T-helper 1 cell treated with Interleukin-12 subunit alpha and Interleukin-12 subunit beta and Interleukin-4 antibody, amounts not matched to agents 30 μg/mL and 1 μg/mL, for 36 hours (primary cell): ENCODE measurements around the gene ARL15.
"Not testable (repeated sequence)": the region's sequence is repeated elsewhere in the genome, so short reads cannot be mapped to it uniquely, and the experiment has no call there.

Experiments
- H3K27ac Mint-ChIP-seq: one replicate; pipeline ENCODE4 v1.8.0; 2021; ENCODE audit warnings: mild to moderate bottlenecking, mixed read lengths
- H3K27me3 Mint-ChIP-seq: one replicate; pipeline ENCODE4 v1.8.0; 2021; ENCODE audit warnings: low read depth, mixed read lengths
- H3K36me3 Mint-ChIP-seq: one replicate; pipeline ENCODE4 v1.8.0; 2021; ENCODE audit warnings: low read depth, mixed read lengths
- H3K4me1 Mint-ChIP-seq: one replicate; pipeline ENCODE4 v1.8.0; 2021; ENCODE audit warnings: low read depth, mixed read lengths
- H3K4me3 Mint-ChIP-seq: one replicate; pipeline ENCODE4 v1.8.0; 2021; ENCODE audit warnings: mild to moderate bottlenecking, moderate library complexity, mixed read lengths
- H3K9me3 Mint-ChIP-seq: one replicate; pipeline ENCODE4 v1.8.0; 2021; ENCODE audit warnings: mixed read lengths

ARL15 gene

GRCh38 chr5:54088081-54088480, 222.3 kb downstream of the ARL15 start:
- H3K4me3 Mint-ChIP-seq = no peak overlapping the region
- H3K9me3 Mint-ChIP-seq = peaks cover 4% of the 10 kb centered on the region
- peaks cover 2% of the 10 kb centered on the region for H3K36me3 Mint-ChIP-seq
- no peaks in the 10 kb centered on the region for H3K27me3 Mint-ChIP-seq
- H3K4me1 Mint-ChIP-seq = no peaks in the 10 kb centered on the region
- H3K27ac Mint-ChIP-seq = no peak overlapping the region

- Mint-ChIP-seq H3K4me1 (no peaks in the 10 kb centered on the region), H3K4me3 (no peak overlapping the region), H3K27me3 (no peaks in the 10 kb centered on the region), H3K27ac (no peak overlapping the region), H3K36me3 (peaks cover 3% of the 10 kb centered on the region), H3K9me3 (peaks cover 10% of the 10 kb centered on the region)
These were observed 222.9 kb downstream of the ARL15 start for GRCh38 chr5:54087436-54087835.

DNA sequence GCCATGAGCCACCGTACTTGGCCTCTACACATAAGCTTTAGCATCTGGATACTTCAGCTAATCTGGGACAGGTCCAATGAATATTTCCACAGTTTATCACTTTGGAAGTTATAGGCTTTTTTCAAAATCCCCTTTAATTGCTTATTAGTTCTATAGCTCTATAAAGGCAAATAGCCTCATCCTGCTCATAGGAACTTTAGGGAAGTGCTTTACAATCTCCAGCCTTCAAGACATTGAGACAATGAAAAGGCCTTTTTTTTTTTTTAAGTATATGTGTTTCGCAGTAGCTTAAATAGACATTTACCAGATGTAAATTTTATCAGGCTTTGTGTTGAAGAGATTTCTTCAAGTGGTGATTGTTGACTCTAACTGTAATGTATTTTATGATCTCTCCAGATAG, 224.2 kb downstream of the ARL15 start:
- H3K4me1 Mint-ChIP-seq = no peaks in the 10 kb centered on the region
- H3K9me3 Mint-ChIP-seq = peaks cover 14% of the 10 kb centered on the region
- H3K36me3 Mint-ChIP-seq = peaks cover 3% of the 10 kb centered on the region
- no peak overlapping the region for H3K4me3 Mint-ChIP-seq
- no peaks in the 10 kb centered on the region for H3K27me3 Mint-ChIP-seq
- H3K27ac Mint-ChIP-seq = no peak overlapping the region

GRCh38 chr5:54084696-54085095, 225.7 kb downstream of the ARL15 start:
- H3K4me3 Mint-ChIP-seq = no peak overlapping the region
- no peaks in the 10 kb centered on the region for H3K4me1 Mint-ChIP-seq
- peaks cover 3% of the 10 kb centered on the region for H3K36me3 Mint-ChIP-seq
- H3K27ac Mint-ChIP-seq = no peak overlapping the region
- no peaks in the 10 kb centered on the region for H3K27me3 Mint-ChIP-seq
- peaks cover 15% of the 10 kb centered on the region for H3K9me3 Mint-ChIP-seq

DNA sequence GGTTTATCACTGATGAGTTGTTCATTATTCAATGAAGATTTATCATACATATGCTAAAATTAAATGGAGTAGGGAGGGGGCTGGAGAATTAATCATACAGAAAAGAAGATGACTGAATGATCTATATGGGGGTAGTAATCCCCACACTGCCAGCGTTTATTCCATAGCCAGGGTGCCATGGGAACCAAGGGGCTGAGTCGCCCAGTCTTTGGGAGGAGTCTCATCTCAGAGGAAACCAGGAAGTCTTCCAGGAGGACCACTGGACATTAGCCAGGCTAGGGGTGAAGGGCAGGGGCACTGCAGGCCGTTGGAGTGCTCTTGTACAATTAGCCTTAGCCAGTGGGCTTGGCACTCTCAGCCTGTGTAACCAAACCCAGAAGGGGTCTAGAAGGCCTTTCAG, 226.5 kb downstream of the ARL15 start:
- Mint-ChIP-seq H3K4me3 (no peak overlapping the region), H3K27ac (no peak overlapping the region), H3K9me3 (peaks cover 15% of the 10 kb centered on the region), H3K36me3 (peaks cover 3% of the 10 kb centered on the region), H3K4me1 (no peaks in the 10 kb centered on the region), H3K27me3 (no peaks in the 10 kb centered on the region)

GRCh38 chr5:54083245-54083644, 227.1 kb downstream of the ARL15 start:
- Mint-ChIP-seq H3K9me3 (peaks cover 15% of the 10 kb centered on the region), H3K27me3 (no peaks in the 10 kb centered on the region), H3K4me1 (no peaks in the 10 kb centered on the region), H3K27ac (no peak overlapping the region), H3K4me3 (no peak overlapping the region), H3K36me3 (peaks cover 3% of the 10 kb centered on the region)

GRCh38 chr5:54081415-54081814, 229.0 kb downstream of the ARL15 start:
- H3K9me3 Mint-ChIP-seq = peaks cover 12% of the 10 kb centered on the region

GRCh38 chr5:54080831-54081230, 229.5 kb downstream of the ARL15 start:
- H3K4me1 Mint-ChIP-seq = no peaks in the 10 kb centered on the region
- H3K27ac Mint-ChIP-seq = no peak overlapping the region
- H3K9me3 Mint-ChIP-seq = peaks cover 12% of the 10 kb centered on the region
- peaks cover 3% of the 10 kb centered on the region for H3K36me3 Mint-ChIP-seq
- no peaks in the 10 kb centered on the region for H3K27me3 Mint-ChIP-seq
- no peak overlapping the region for H3K4me3 Mint-ChIP-seq

More at GRCh38 chr5:54081415-54081814, 229.0 kb downstream of the ARL15 start:
- peaks cover 3% of the 10 kb centered on the region for H3K36me3 Mint-ChIP-seq
- no peak overlapping the region for H3K4me3 Mint-ChIP-seq
- no peaks in the 10 kb centered on the region for H3K4me1 Mint-ChIP-seq
- H3K27me3 Mint-ChIP-seq = no peaks in the 10 kb centered on the region
- H3K27ac Mint-ChIP-seq = no peak overlapping the region

DNA sequence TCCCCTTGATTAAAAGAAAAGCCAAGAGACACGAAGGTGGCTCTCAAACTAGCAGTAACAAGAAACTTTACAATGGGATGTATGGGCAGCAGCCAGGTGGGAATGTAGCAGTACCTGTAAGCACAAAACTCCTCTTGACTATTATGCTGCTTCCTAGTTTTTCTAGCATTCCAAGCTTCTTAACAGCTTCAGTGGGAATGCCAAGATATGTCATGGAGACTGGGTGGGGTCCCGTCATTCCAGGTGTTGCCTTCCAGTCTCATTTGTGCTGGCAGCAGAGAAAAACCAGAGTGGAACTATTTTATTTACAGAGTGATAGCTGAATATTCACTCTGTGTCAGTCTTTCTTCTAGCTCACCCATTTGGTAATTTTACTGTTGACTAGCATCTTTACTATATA, 236.6 kb downstream of the ARL15 start:
- no peaks in the 10 kb centered on the region for H3K36me3 Mint-ChIP-seq
- no peak overlapping the region for H3K4me3 Mint-ChIP-seq
- no peaks in the 10 kb centered on the region for H3K27me3 Mint-ChIP-seq
- H3K4me1 Mint-ChIP-seq = no peaks in the 10 kb centered on the region
- no peak overlapping the region for H3K27ac Mint-ChIP-seq
- no peaks in the 10 kb centered on the region for H3K9me3 Mint-ChIP-seq

DNA sequence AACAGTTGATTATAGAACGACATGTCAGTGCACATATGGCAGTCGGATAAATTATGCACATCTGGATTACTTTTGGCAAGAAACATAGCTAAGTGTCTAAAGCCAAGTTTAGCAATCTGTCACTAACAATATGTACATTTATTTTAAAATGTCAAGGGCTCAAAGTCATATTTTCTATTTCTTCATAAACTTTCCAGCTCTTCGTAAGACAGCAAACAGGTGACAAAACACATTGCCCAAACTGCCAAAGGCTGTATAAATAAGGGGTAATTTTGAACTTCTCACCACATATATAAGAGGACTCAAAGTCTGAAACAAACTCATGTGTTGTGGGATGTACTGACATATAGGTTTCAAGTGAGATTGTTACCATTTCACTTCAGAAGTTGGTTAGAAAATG, 237.2 kb downstream of the ARL15 start:
- Mint-ChIP-seq H3K9me3 (no peaks in the 10 kb centered on the region), H3K4me3 (no peak overlapping the region), H3K27ac (no peak overlapping the region), H3K4me1 (no peaks in the 10 kb centered on the region), H3K36me3 (no peaks in the 10 kb centered on the region), H3K27me3 (no peaks in the 10 kb centered on the region)

DNA sequence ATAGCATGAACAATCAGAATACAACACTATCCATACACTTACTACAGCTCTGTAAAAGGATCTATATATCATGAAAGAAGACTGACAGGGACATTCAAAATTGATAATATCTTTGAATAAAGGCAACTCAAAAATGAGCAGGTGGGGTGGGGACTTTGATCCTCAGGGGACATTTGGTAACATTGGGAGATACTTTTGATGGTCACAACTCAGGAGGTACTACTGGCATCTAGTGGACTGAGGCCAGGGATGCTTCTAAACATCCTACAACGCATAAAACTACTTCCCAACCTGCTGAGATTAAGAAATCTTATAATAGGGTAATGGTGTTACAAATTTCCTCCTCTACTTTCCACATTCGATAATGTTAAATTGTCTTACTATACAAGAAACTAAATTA, 243.9 kb downstream of the ARL15 start:
- no peaks in the 10 kb centered on the region for H3K4me1 Mint-ChIP-seq
- no peak overlapping the region for H3K27ac Mint-ChIP-seq
- no peaks in the 10 kb centered on the region for H3K27me3 Mint-ChIP-seq
- no peaks in the 10 kb centered on the region for H3K36me3 Mint-ChIP-seq
- no peaks in the 10 kb centered on the region for H3K9me3 Mint-ChIP-seq
- no peak overlapping the region for H3K4me3 Mint-ChIP-seq

- Mint-ChIP-seq H3K27me3 (no peaks in the 10 kb centered on the region), H3K9me3 (no peaks in the 10 kb centered on the region), H3K36me3 (no peaks in the 10 kb centered on the region), H3K4me3 (no peak overlapping the region), H3K4me1 (no peaks in the 10 kb centered on the region), H3K27ac (no peak overlapping the region)
These were observed 246.6 kb downstream of the ARL15 start for GRCh38 chr5:54063817-54064216.

DNA sequence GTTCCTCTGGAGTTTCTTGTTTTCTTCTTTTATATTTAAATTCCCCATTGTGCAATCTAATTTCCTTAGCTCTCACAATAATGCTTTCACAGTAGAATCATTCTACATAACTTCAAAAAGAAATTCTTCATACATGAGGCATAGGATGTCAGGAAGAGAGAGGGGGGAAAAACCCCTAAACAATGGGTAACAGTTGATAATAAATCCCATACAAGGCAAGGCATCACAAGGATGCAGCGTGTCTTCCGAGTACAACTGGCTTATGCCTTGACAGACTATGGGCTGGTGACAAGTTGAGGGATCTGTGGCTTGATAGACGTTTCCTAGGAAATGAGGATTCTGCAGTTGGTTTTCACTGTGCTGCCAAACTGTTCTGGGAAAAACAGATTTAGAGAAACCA, 247.4 kb downstream of the ARL15 start:
- Mint-ChIP-seq H3K36me3 (no peaks in the 10 kb centered on the region), H3K27ac (no peak overlapping the region), H3K9me3 (no peaks in the 10 kb centered on the region), H3K4me3 (no peak overlapping the region), H3K27me3 (no peaks in the 10 kb centered on the region), H3K4me1 (no peaks in the 10 kb centered on the region)

GRCh38 chr5:54060919-54061318, 249.5 kb downstream of the ARL15 start:
- H3K4me3 Mint-ChIP-seq, H3K27ac Mint-ChIP-seq, H3K27me3 Mint-ChIP-seq, H3K4me1 Mint-ChIP-seq, H3K9me3 Mint-ChIP-seq, H3K36me3 Mint-ChIP-seq: not testable (repeated sequence)

- no peaks in the 10 kb centered on the region for H3K27me3 Mint-ChIP-seq
- H3K27ac Mint-ChIP-seq = no peak overlapping the region
- H3K36me3 Mint-ChIP-seq = no peaks in the 10 kb centered on the region
- H3K4me3 Mint-ChIP-seq = no peak overlapping the region
- no peaks in the 10 kb centered on the region for H3K4me1 Mint-ChIP-seq
- no peaks in the 10 kb centered on the region for H3K9me3 Mint-ChIP-seq
These were observed 260.4 kb downstream of the ARL15 start for GRCh38 chr5:54049963-54050362.

DNA sequence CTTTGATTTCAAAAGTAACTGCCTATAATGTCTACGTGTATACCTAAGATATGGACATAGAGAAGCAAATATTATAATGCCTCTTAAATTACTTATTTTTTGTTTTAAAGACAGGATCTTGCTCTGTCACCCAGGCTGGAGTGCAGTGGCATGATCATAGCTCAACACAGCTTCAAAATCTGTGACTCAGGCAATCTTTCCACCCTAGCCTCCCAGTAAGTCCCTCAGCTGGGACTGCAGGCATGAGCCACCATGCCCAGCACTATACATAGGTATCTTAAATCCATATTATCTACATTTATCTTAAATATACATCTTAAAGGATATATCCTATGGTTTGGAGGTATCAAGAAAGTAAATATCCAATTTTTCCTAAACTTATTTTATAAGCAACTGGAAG, 261.2 kb downstream of the ARL15 start:
- H3K27me3 Mint-ChIP-seq = no peaks in the 10 kb centered on the region
- no peaks in the 10 kb centered on the region for H3K9me3 Mint-ChIP-seq
- H3K4me1 Mint-ChIP-seq = no peaks in the 10 kb centered on the region
- no peak overlapping the region for H3K4me3 Mint-ChIP-seq
- no peaks in the 10 kb centered on the region for H3K36me3 Mint-ChIP-seq
- H3K27ac Mint-ChIP-seq = no peak overlapping the region
